HG03196 (cell line): ENCODE data around the gene TGFBR3.

Source experiments
- ATAC-seq: cut with Tn5 transposase; IDR thresholded peaks from one replicate; pipeline ENCODE4 v1.9.1; 2021; ENCODE audit not compliant: unreplicated experiment

TGFBR3 gene

DNA sequence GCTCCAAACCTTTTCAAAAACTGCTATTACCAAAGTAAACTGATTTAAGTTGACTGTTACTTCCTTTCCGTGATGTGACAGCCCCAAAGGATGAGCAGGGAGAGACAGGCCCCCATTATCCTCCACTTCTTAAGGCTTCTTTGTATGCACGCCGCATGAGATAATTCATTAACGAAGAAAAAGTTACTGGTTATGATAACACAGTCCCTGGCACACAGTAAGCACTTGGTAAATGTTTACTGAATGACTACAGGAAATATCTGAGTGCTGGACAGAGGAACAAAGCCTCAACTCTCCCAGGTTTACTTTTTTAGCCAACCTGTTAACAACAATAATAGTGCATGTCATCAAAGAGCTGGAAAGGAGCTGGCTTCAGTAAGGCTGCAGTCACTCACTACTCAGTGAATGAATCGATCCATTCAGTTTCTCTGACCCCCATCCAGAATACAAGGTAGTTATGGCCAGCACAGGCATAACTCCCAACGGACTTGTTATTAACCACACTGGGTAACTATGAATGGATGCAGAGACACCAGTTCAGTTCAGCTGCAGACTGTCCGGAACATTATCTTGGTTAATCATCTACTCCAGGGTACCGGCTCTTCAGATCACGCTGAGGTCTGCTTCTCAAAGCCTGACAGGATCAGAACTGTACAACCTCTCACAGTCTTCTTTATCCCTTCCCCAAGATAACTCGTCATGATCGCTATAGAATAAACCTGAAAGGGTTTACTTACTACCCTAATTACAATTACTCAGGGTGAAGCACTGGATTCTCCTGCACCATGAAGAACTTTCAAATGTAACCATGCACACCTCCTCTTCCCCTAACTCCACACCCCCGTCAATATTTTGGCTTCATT is 58.3 kb downstream of the TGFBR3 start:
- ATAC-seq, result no peak

- ATAC-seq, result no peak
These were observed 58.9 kb downstream of the TGFBR3 start for GRCh38 chr1:91827087-91827458.

DNA sequence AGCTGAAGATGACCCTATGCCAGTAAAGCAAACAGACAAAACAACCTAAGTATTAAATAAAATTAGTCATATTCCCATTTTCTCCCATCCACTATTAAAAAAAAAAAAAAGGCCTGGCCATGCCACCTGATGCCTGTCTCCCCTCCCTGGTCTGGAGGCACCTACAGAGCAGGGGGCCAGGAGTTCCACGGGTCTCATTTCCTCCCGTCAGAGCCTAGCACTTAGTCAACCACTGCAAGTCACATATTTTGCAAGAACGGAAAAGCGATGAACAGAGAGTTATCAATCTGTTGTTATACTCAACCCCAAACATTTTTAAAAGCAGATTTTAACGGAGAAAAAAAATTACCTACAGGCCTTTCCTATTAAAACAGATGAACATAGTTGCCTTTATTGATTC is 59.3 kb downstream of the TGFBR3 start:
- ATAC-seq, result no peak

DNA sequence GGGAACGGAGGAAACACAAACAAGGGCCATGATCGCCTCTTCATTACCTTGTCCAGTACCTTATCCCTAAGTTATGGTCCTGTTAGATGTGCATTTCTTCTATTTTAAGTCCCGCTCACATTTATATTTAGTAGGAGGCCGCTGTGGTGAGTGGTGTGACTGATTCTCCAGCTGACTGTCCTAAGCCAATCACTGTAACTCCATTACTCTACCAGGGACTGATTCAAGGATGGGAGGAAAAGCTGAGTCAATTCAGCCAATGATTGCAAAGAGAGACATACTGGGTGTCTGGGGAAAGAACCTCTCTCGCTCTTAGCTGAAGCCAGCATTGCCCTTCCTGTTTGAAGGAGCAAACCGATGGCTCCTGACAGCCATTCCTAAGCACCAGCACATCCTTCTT is 59.7 kb downstream of the TGFBR3 start:
- no peak for ATAC-seq

DNA sequence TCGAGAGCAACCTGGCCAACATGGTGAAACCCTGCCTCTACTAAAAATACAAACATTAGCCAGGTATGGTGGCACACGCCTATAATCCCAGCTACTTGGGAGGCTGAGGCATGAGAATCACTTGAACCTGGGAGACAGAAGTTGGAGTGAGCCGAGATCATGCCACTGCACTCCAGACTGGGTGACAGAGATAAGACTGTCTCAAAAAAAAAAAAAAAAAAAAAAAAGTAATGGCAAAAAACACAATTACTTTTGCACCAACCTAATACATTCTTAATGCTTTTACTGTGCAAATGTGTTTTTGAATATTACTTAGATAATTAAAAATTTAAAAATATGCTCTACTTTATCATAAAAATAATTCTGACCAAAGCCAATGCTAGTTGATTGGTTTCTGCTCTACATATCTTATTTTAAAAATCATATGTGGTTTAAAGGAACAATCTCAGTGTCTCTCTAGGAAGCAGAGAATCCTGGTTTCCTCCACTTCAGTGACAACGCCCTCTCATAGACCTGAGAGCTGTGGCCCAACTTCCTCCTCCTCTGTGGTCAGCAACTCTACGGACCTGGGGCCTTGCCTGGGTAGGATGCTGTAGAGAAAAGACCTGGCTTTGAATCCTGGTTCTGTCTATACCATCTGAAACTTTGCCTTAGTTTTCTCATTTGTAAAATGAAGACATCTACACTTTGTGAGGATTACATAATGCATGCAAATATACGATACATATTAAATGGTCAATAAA is 64.7 kb downstream of the TGFBR3 start:
- ATAC-seq, result no peak

GRCh38 chr1:91819038-91819788 is 66.7 kb downstream of the TGFBR3 start:
- no peak for ATAC-seq

GRCh38 chr1:91818713-91818975 is 67.3 kb downstream of the TGFBR3 start:
- no peak for ATAC-seq

DNA sequence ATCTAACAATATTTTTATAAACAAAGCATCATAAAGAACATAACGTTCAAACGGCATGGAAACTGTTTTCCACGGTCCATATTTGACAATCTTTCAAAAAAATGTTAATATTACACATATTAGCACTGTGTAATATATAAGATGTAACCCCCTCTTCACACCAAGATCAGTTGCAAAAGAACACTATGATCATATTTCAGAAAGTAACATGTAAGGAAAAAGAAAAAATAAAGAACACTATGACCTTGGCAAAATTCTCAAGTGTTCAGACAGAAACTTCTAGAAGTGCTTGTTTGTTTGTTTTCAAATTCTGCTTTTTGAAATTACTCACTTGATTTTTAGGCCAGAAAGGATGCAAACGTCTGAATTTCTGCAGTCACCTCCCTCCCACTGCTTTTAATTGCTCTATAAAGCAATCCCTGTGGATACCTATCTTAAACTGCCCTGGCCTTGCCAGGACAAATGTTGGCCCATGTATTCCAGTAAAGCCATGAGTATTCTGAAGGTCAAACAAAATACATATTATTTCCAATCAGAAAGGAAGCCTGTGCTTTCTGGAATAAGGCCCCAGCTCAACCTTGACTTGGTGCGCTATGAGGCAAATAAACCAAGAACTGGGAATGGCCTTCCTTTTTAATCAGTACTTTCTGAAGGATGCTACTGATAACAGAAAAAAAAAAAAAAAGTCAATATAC is 68.6 kb downstream of the TGFBR3 start:
- no peak for ATAC-seq

DNA sequence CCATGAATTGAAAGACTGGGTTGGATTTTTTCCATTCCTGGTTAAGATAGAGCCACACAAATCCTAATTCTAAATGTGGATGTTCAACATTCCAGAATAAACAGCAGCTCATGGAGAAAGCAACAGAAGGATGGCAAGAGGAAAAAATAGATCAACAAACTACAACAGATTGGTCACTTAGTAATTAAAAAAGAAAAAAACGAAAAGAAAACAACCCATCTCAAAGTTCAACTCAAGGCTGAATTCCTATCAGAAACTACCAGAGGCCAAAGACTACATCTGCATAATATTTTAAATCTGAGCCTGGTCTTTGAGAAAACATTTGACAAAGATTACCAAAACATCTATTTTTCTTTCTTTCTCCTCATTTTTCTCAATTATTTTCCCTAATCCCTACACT is 69.9 kb downstream of the TGFBR3 start:
- ATAC-seq, result no peak

DNA sequence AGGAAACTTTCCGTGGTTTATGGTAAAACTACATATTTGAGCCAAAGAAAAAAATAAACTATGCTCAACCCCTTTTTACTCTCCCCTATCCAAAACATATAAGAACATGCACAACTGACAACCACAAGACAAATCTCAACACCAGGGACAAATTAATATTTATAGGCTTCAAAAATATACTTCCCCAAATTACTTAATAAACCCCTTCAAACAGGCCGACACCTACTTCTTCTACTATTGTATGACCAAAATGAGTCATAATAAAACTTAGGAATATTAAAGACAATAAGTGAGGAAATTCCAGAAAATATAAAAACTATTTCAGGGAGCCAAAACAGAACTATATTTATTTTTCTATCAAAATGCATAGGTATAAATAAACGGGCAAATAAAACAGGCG is 71.5 kb downstream of the TGFBR3 start:
- no peak for ATAC-seq

DNA sequence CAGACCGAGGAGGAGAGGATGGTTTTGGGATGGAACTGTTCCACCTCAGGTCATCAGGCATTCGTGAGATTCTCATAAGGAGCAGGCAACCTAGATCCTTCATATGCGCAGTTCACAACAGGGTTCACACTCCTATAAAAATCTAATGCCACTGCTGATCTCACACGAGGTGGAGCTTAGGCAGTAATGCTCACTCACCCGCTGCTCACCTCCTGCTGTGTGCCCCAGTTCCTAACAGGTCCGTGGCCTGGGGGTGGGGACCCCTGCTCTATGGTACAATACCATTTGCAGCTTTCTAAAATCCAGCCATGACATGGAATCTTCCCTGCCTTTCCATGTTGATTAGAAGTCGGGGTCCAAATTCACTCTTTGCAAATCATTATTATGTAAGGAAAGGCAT is 72.1 kb downstream of the TGFBR3 start:
- no peak for ATAC-seq

- no peak for ATAC-seq
These were observed 74.5 kb downstream of the TGFBR3 start for GRCh38 chr1:91811363-91812025.

DNA sequence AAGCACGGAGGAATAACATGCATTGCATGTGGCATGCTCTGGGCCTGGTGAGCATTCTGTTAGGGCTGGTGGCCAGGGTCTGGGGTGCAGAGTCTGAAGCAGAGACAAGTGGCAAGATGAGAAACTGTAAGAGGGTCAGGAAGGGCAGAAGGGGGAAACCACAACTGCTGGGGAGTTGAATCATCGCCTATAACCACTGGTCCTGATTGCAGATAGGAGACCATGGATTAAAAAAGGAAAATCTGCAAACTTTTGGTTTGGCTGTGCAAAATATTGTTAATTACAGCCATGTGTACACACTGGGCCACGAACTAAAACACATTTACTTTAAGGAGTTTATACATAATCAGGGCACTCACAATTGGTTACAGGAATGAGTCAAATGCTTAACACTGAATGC is 76.6 kb downstream of the TGFBR3 start:
- ATAC-seq, result no peak

- no peak for ATAC-seq
These were observed 77.9 kb downstream of the TGFBR3 start for GRCh38 chr1:91807921-91808620.

- ATAC-seq, result no peak
These were observed 78.9 kb downstream of the TGFBR3 start for GRCh38 chr1:91806769-91807700.

DNA sequence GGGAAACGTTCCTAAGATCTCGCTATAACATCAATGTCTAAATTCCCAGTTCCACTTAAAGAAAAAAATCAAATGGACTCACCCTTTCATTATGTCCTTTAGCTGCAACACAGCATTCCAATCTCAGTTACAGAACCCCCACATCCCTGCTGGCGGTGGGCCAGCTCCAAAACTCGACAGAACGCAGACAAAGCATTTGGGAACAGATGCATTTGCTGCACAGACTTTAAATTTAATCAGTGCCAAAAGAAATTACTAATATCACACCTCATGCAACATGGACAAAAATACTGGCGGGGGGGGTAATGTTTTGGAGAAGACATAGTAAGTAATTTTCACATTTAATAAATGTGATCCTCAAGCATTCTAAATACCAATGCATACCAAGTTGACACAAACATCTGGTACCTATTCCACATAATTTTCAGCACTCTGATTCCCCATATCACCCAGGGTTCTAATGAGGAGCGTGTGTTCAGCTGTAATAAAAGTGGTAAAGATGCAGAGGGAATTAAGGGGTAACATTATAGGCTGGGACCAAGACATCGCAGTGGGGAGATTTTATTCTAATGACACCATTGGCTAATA is 79.7 kb downstream of the TGFBR3 start:
- ATAC-seq, result no peak

DNA sequence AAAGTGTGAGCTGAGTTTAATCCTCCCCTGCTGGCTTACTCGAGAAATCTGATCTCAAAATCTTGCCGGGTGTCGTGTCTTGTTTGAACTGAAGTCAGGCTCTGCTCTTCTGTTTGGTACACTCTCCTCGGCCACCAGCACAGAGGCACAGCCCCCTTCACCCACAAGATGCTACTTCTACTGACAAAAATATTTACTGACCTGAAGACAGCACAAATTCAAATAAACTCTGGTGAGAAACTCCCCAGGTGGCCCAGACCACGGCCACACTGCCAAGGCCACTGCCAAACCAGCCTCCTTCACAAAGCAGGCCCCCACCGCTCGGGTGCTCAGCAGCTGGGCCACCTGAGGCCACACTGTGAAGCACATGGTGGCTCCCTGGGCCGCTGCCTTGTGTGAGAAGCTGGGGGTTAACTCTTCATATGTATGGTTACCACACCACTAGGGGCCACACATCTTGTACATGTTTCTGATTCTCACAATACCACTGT is 80.6 kb downstream of the TGFBR3 start:
- ATAC-seq, result no peak

DNA sequence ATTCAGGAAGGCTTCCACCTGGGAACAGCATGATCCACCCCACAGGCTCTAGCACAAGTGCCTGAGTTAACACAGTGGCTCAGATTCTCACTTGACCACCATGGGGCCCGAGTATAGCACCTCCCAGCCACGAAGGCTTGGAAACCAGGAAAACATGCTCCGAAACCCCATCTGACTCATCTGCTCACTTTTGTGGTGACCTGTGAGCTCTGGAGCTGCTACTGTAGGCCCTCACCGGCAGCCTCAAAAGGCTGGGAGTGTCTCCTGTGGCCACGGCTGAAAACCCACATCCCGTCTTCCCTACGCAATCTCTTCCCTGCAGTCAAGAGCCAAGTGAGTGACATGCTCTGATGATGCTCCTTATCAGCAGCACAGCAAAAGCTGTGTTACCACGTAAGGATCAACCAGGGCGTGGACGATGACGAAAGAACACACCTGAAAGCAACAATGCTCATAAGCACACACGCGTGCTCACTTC is 81.4 kb downstream of the TGFBR3 start:
- ATAC-seq, result no peak
